ENCODE results near the gene CPXM1. TPM values are rescaled to one million over a fixed set of nuclear protein-coding genes. Genes with fewer than 3 reads are reported as not detected.

CPXM1 gene
- polyA plus RNA-seq, 1 donor (not counting 4 experiments of a cell fraction or from before 2014, with no cell fraction given), result not detected

- FAIRE-seq, result no peak
- H3K4me3 ChIP-seq (ENCODE audit: control insufficient read depth in 2 of 3, extremely low read depth in 1 of 3, insufficient read depth in 2 of 3, low read depth in 1 of 3, low read length in 3 of 3), result no peak overlapping the region
Observed at GRCh38 chr20:2783908-2784566, 16.4 kb downstream of the CPXM1 start.

GRCh38 chr20:2780948-2781347 lies 19.5 kb downstream of the CPXM1 start:
- Histone ChIP-seq H3K4me1 (ENCODE audit: control insufficient read depth, extremely low read depth, insufficient read depth, low read length) (no peaks in the 10 kb centered on the region), H3K79me2 (ENCODE audit: control insufficient read depth, insufficient read depth, low read length) (no peaks in the 10 kb centered on the region), H3K27ac (ENCODE audit: control insufficient read depth, insufficient read depth, low read length) (no peak overlapping the region), H3K9me3 (ENCODE audit: control insufficient read depth, low read depth, low read length) (no peaks in the 10 kb centered on the region), H3K27me3 (ENCODE audit: control insufficient read depth, extremely low read depth, insufficient read depth, low read length) (no peaks in the 10 kb centered on the region), H4K20me1 (ENCODE audit: control insufficient read depth, extremely low read depth, insufficient read depth, low read length) (no peaks in the 10 kb centered on the region), H3K36me3 (ENCODE audit: control insufficient read depth in 2 of 2, extremely low read depth in 1 of 2, insufficient read depth in 2 of 2, low read length in 2 of 2) (no peaks in the 10 kb centered on the region), H3K9me1 (ENCODE audit: control insufficient read depth, extremely low read depth, insufficient read depth, low read length) (no peaks in the 10 kb centered on the region), H3K4me2 (ENCODE audit: control insufficient read depth, extremely low read depth, insufficient read depth, low read depth, low read length) (no peak overlapping the region), H3K9ac (ENCODE audit: control insufficient read depth, extremely low read depth, insufficient read depth, low read length) (no peak overlapping the region), H3K4me3 (ENCODE audit: control insufficient read depth in 2 of 3, extremely low read depth in 1 of 3, insufficient read depth in 2 of 3, low read depth in 1 of 3, low read length in 3 of 3) (no peak overlapping the region), H2AFZ (ENCODE audit: control insufficient read depth, low read length) (no peak overlapping the region)
- TF ChIP-seq EZH2 (IDR thresholded peaks at IDR 0.05; ENCODE audit: low read length) (no peak), CTCF (optimal IDR thresholded peaks at IDR 0.05 in 1 of 3, IDR thresholded peaks at IDR 0.05 in 1 of 3, conservative IDR thresholded peaks at IDR 0.05 in 1 of 3; ENCODE audit: extremely low read depth in 1 of 3, insufficient read depth in 2 of 3, low read length in 3 of 3) (no peak)
- dilution Hi-C loops (cut with MboI; ENCODE audit: extremely low pct_ligation_motif_present, low sequenced_read_pairs), result no loop called here
- FAIRE-seq (no peak), DNase-seq (ENCODE audit: low read depth, low spot score) (no peak)

More at GRCh38 chr20:2783908-2784566, 16.4 kb downstream of the CPXM1 start:
- Histone ChIP-seq H3K4me1 (ENCODE audit: control insufficient read depth, extremely low read depth, insufficient read depth, low read length) (no peaks in the 10 kb centered on the region), H3K9ac (ENCODE audit: control insufficient read depth, extremely low read depth, insufficient read depth, low read length) (no peak overlapping the region), H3K4me2 (ENCODE audit: control insufficient read depth, extremely low read depth, insufficient read depth, low read depth, low read length) (no peak overlapping the region), H3K79me2 (ENCODE audit: control insufficient read depth, insufficient read depth, low read length) (no peaks in the 10 kb centered on the region), H3K9me3 (ENCODE audit: control insufficient read depth, low read depth, low read length) (no peaks in the 10 kb centered on the region), H2AFZ (ENCODE audit: control insufficient read depth, low read length) (no peak overlapping the region), H3K36me3 (ENCODE audit: control insufficient read depth in 2 of 2, extremely low read depth in 1 of 2, insufficient read depth in 2 of 2, low read length in 2 of 2) (no peaks in the 10 kb centered on the region), H3K27ac (ENCODE audit: control insufficient read depth, insufficient read depth, low read length) (no peak overlapping the region), H3K27me3 (ENCODE audit: control insufficient read depth, extremely low read depth, insufficient read depth, low read length) (no peaks in the 10 kb centered on the region), H3K9me1 (ENCODE audit: control insufficient read depth, extremely low read depth, insufficient read depth, low read length) (no peaks in the 10 kb centered on the region), H4K20me1 (ENCODE audit: control insufficient read depth, extremely low read depth, insufficient read depth, low read length) (no peaks in the 10 kb centered on the region)
- DNase-seq (ENCODE audit: low read depth, low spot score), result no peak
- TF ChIP-seq EZH2 (IDR thresholded peaks at IDR 0.05; ENCODE audit: low read length) (no peak), CTCF (optimal IDR thresholded peaks at IDR 0.05 in 1 of 3, IDR thresholded peaks at IDR 0.05 in 1 of 3, conservative IDR thresholded peaks at IDR 0.05 in 1 of 3; ENCODE audit: extremely low read depth in 1 of 3, insufficient read depth in 2 of 3, low read length in 3 of 3) (no peak)
- dilution Hi-C loops (cut with MboI; ENCODE audit: extremely low pct_ligation_motif_present, low sequenced_read_pairs), result no loop called here

Measured in keratinocyte (primary cell).